Upper lobe of left lung (tissue), 4 donors: ENCODE data around the gene GTPBP6.

Experiments used
- CTCF ChIP-seq, 6 experiments: fragments of 450-650 bp in 4 of 6; fragments of 200-600 bp in 2 of 6; sonication (generic) in 2 of 6; IDR thresholded peaks; one replicate each; pipeline ENCODE4 v1.5.1; 2016 to 2019; ENCODE audit warnings: antibody characterized with exemption in 6 of 6
- EP300 ChIP-seq, 4 donors: sonication (generic); formaldehyde crosslinking; IDR thresholded peaks; one replicate each; pipeline ENCODE4 v1.5.1; 2017; ENCODE audit warnings: antibody characterized with exemption in 4 of 4, control low read depth in 2 of 4
- POLR2A ChIP-seq, 4 donors: fragments of 450-650 bp; IDR thresholded peaks; one replicate each; pipeline ENCODE4 v1.5.1; 2016 to 2017; ENCODE audit warnings: antibody characterized with exemption in 4 of 4, mild to moderate bottlenecking in 2 of 4
- POLR2AphosphoS5 ChIP-seq, 2 donors: sonication (generic); formaldehyde crosslinking; IDR thresholded peaks; one replicate each; pipeline ENCODE4 v1.5.1; 2017; ENCODE audit warnings: antibody characterized with exemption in 2 of 2

- TF ChIP-seq CTCF (IDR thresholded peaks at IDR 0.05) (no peak), EP300 (IDR thresholded peaks at IDR 0.05) (no peak), POLR2AphosphoS5 (IDR thresholded peaks at IDR 0.05) (no peak), POLR2A (IDR thresholded peaks at IDR 0.05) (no peak)
Observed at GRCh38 chrX:308821-309520, 9.6 kb downstream of the GTPBP6 start.
